Endothelial cell of coronary artery (primary cell): ENCODE results near the gene SLC6A4. TPM values are rescaled to one million over a fixed set of nuclear protein-coding genes. Genes with fewer than 3 reads are reported as not detected.

Experiments used
- total RNA-seq: library from RNA; depleted of rRNA; stranded (reverse); fragments of >200 nt; gene quantifications from 2 replicates; pipeline ENCODE4 v1.2.3, GENCODE V29; 2014

SLC6A4 gene
- under 0.01 TPM in 2 replicates for total RNA-seq

GRCh38 chr17:30235386-30236296 lies at the start of gene SLC6A4:
Gene SLC6A4 (minus strand): TSS chr17:30235697. CDS start chr17:30221958, 13,739 bp downstream.

Other genes with a start within 250 kb of the SLC6A4 start
- gene NSRP1, start 118.9 kb downstream of the SLC6A4 start, total RNA-seq: 8.7 and 10.9 TPM in 2 replicates
- gene BLMH, start 56.2 kb upstream of the SLC6A4 start, total RNA-seq: 55.4 and 63.2 TPM in 2 replicates
- gene TMIGD1, start 98.4 kb upstream of the SLC6A4 start, total RNA-seq: not detected in 2 replicates
- 106 and 181 TPM in 2 replicates for gene CPD, start 143.2 kb upstream of the SLC6A4 start, total RNA-seq
- gene GOSR1, start 241.7 kb upstream of the SLC6A4 start, total RNA-seq: 20.7 and 27.6 TPM in 2 replicates